BJ (cell line): ENCODE results near the gene ITGA11. TPM values are rescaled to one million over a fixed set of nuclear protein-coding genes. Genes with fewer than 3 reads are reported as not detected.

ENCODE experiments used
- CTCF ChIA-PET: fragments of 350-600 bp; formaldehyde crosslinking; extraction: SDS; loops from one replicate; lab custom pipeline; 2021; ENCODE audit warnings: antibody characterized with exemption, inconsistent platforms; lab: Yijun Ruan, JAX
- POLR2A ChIA-PET: fragments of 300-600 bp; sonication (Branson Sonifier 250); formaldehyde crosslinking; extraction: SDS; loops from one replicate; lab custom pipeline; 2021; ENCODE audit warnings: antibody characterized with exemption; lab: Charles Lee
- DNase-seq: peaks from one replicate; pipeline ENCODE4 v3.0.0-alpha.2; 2011; ENCODE audit warnings: low read depth
- H3K27me3 ChIP-seq: 2 replicates; pipeline ENCODE4 v1.6.0; 2011; ENCODE audit warnings: low read length; ENCODE audit not compliant: control insufficient read depth, insufficient read depth
- H3K36me3 ChIP-seq: 2 replicates; pipeline ENCODE4 v1.5.1; 2011; ENCODE audit warnings: low read length; ENCODE audit not compliant: control insufficient read depth, insufficient read depth
- H3K4me3 ChIP-seq: 2 replicates; pipeline ENCODE4 v1.5.1; 2011; ENCODE audit warnings: low read depth, mild to moderate bottlenecking, control low read depth, low read length
- CTCF ChIP-seq: IDR thresholded peaks from 2 replicates; pipeline ENCODE4 v1.5.1; 2011; ENCODE audit warnings: low read depth, mild to moderate bottlenecking, control low read depth, inconsistent platforms, low read length, moderate library complexity; ENCODE audit not compliant: insufficient read depth
- polyA plus RNA-seq: library from polyadenylated mRNA; depleted of rRNA; stranded (reverse); fragments of >200 nt; gene quantifications from 2 replicates; pipeline ENCODE4 v1.2.3, GENCODE V29; 2011

ITGA11 gene
- polyA plus RNA-seq, 1 experiment: 72.7 TPM

GRCh38 chr15:68427366-68427765, 4.6 kb downstream of the ITGA11 start:
- CTCF ChIA-PET: interaction anchor here (0.9 to 2.4 kb wide), 4 partner anchors 15 to 123 kb away, joined by 3 to 9 read pairs (median 4); no protein-coding TSS in a partner anchor
- no peak for DNase-seq
- Histone ChIP-seq H3K4me3 (no peak overlapping the region), H3K27me3 (peaks cover 10% of the 10 kb centered on the region), H3K36me3 (no peaks in the 10 kb centered on the region)
- TF ChIP-seq CTCF: no peak
- POLR2A ChIA-PET: no interaction called here

- POLR2A ChIA-PET: no interaction called here
- no peak for TF ChIP-seq CTCF
- CTCF ChIA-PET: interaction anchor here (0.8 to 2.4 kb wide), 3 partner anchors 74 to 124 kb away, joined by 3 to 9 read pairs (median 3); no protein-coding TSS in a partner anchor
- no peaks in the 10 kb centered on the region for H3K36me3 ChIP-seq
- DNase-seq: no peak
- no peak overlapping the region for H3K4me3 ChIP-seq
- peaks cover 6% of the 10 kb centered on the region; the same call in 1 of the 2 replicates for H3K27me3 ChIP-seq
Observed at GRCh38 chr15:68426116-68426515, 5.8 kb downstream of the ITGA11 start.

- DNase-seq: no peak
- TF ChIP-seq CTCF: no peak
- ChIA-PET POLR2A (no interaction called here), CTCF (interaction anchor here (1.1 kb wide), 1 partner anchor 75 kb away, joined by 3 read pairs; no protein-coding TSS in a partner anchor)
- Histone ChIP-seq H3K4me3 (no peak overlapping the region), H3K27me3 (peaks cover 6% of the 10 kb centered on the region; the same call in 1 of the 2 replicates), H3K36me3 (no peaks in the 10 kb centered on the region)
Observed at GRCh38 chr15:68425428-68426060, 6.4 kb downstream of the ITGA11 start.

- Histone ChIP-seq H3K4me3 (no peak overlapping the region), H3K36me3 (no peaks in the 10 kb centered on the region), H3K27me3 (peaks cover 2% of the 10 kb centered on the region; the same call in 1 of the 2 replicates)
- ChIA-PET POLR2A (no interaction called here), CTCF (interaction anchor here (1.1 kb wide), 1 partner anchor 75 kb away, joined by 3 read pairs; no protein-coding TSS in a partner anchor)
- no peak for DNase-seq
- TF ChIP-seq CTCF: no peak
Observed at GRCh38 chr15:68424754-68425390, 7.1 kb downstream of the ITGA11 start.
